Measurements from ENCODE around the gene UNC13A.
A peak's percentile ranks its signal among the peaks of the same experiment; 100 is the strongest.
"Not testable (repeated sequence)": the region's sequence is repeated elsewhere in the genome, so short reads cannot be mapped to it uniquely, and the experiment has no call there.

UNC13A gene

DNA sequence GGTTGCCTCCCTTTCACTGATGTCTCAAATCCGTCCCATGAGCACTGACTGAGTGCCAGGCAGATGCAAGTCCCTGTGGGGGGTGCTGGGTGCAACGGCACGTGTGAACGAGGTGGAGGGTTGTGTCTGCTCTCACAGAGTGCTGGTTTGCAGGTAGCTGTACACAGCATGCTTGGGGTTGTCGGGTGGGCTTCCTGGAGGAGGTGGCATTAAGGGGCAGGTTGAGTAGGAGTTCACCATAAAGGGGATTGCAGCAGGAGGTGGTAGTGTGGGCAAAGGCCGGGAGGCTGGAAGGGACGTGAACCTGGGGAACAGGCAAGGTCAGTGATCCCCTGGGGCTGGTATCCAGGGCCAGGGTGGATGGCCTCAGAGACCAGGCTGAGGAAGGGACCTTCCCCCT, 115.5 kb downstream of the UNC13A start:
- TF ChIP-seq Cebpa-rat (IDR thresholded peaks at IDR 0.05) = no peak
- no peaks in the 10 kb centered on the region for H3K9me3 ChIP-seq (replicated peaks in 1 of 11)
- H4K20me1 ChIP-seq = peaks cover 10 to 94% (median 63%) of the 10 kb centered on the region in 11 experiments; a peak in 20 of 22 replicates
- no peak overlapping the region; a peak in 1 of 22 replicates for H3K9ac ChIP-seq
- peaks cover 93 to 99% (median 97%) of the 10 kb centered on the region in 11 experiments for H3K36me3 ChIP-seq
- H3K27ac ChIP-seq = no peak overlapping the region
- H3K4me1 ChIP-seq = peaks cover 0 to 20% (median 4%) of the 10 kb centered on the region in 10 experiments; a peak in 8 of 20 replicates
- no peak overlapping the region for H3K4me2 ChIP-seq
- H3K27me3 ChIP-seq = no peaks in the 10 kb centered on the region
- H3K4me3 ChIP-seq = no peak overlapping the region

DNA sequence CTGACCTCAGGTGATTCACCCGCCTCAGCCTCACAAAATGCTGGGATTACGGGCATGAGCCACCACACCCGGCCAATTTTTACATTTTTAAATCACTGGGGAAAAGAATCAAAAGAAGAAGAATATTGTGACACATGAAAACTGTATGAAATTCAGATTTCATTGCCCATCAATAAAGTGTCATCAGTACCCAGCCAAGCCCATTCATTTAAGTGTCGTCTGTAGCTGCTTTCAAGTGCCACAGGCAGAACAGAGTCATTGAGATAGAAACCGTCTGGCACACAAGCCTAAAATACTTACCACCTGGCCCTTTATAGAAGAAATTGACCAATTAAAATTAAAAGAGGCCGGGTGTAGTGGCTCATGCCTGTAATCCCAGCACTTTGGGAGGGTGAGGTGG, 117.4 kb downstream of the UNC13A start:
- H3K4me2 ChIP-seq = no peak overlapping the region
- H3K36me3 ChIP-seq = peaks cover 96 to 100% (median 99%) of the 10 kb centered on the region in 11 experiments
- no peak overlapping the region for H3K9ac ChIP-seq
- no peaks in the 10 kb centered on the region for H3K9me3 ChIP-seq (replicated peaks in 1 of 11)
- no peaks in the 10 kb centered on the region for H3K27me3 ChIP-seq
- H4K20me1 ChIP-seq = peaks cover 9 to 96% (median 63%) of the 10 kb centered on the region in 11 experiments; a peak in 20 of 22 replicates
- peaks cover 0 to 13% (median 4%) of the 10 kb centered on the region in 10 experiments; a peak in 8 of 20 replicates for H3K4me1 ChIP-seq
- TF ChIP-seq Cebpa-rat (IDR thresholded peaks at IDR 0.05) = no peak
- no peak overlapping the region for H3K4me3 ChIP-seq
- H3K27ac ChIP-seq = no peak overlapping the region

DNA sequence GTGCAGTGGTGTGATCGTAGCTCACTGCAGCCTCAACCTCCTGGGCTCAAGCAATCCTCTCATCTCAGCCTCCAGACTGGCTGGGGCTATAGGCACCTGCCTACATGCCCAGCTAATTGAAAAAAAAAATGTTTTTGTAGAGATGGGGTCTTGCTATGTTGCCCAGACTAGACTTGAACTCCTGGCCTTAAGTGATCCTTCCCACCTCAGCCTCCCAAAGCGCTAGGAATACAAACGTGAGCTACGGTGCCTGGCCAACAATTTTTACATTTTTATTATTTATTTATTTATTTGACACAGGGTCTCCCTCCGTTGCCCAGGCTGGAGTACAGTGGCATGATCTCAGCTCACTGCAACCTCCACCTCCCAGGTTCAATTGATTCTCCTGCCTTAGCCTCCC, 117.9 kb downstream of the UNC13A start:
- H3K27ac ChIP-seq; H3K9ac ChIP-seq; H3K9me3 ChIP-seq (replicated peaks in 1 of 11); H3K27me3 ChIP-seq; H3K4me2 ChIP-seq; H3K4me3 ChIP-seq: not testable (repeated sequence)
- H3K4me1 ChIP-seq = peaks cover 0 to 13% (median 4%) of the 10 kb centered on the region in 10 experiments; a peak in 7 of 20 replicates
- H3K36me3 ChIP-seq = peaks cover 96 to 100% (median 99%) of the 10 kb centered on the region in 11 experiments
- peaks cover 9 to 96% (median 63%) of the 10 kb centered on the region in 11 experiments; a peak in 20 of 22 replicates for H4K20me1 ChIP-seq

DNA sequence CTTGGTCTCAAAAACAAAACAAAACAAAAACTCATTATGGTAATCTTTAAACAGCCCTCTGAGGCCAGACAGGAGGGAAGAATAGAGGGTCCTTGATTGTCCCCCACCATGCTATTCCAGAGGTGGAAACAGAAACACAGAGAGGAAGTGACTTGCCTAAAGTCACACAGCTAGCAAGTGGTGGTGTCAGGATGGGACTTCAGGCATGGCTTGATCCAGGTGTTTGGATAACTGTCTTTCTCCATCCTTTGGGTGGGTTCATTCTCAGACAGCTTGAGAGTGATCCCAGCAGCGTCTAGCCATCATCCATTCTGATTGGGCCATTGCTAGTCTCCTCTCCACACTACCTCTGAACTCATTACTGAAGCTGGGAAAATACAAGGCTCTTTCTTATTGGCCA, 120.2 kb downstream of the UNC13A start:
- Histone ChIP-seq H3K27ac (no peak overlapping the region), H3K9me3 (replicated peaks in 1 of 11) (no peaks in the 10 kb centered on the region), H3K36me3 (peaks cover 98 to 100% (median 100%) of the 10 kb centered on the region in 11 experiments), H3K4me2 (no peak overlapping the region), H3K4me1 (peaks cover 0 to 17% (median under 1%) of the 10 kb centered on the region in 10 experiments; a peak in 9 of 20 replicates), H3K27me3 (no peaks in the 10 kb centered on the region), H3K4me3 (no peak overlapping the region), H4K20me1 (peaks cover 4 to 83% (median 66%) of the 10 kb centered on the region in 11 experiments; a peak in 20 of 22 replicates), H3K9ac (no peak overlapping the region)
- no peak for TF ChIP-seq Cebpa-rat (IDR thresholded peaks at IDR 0.05)

DNA sequence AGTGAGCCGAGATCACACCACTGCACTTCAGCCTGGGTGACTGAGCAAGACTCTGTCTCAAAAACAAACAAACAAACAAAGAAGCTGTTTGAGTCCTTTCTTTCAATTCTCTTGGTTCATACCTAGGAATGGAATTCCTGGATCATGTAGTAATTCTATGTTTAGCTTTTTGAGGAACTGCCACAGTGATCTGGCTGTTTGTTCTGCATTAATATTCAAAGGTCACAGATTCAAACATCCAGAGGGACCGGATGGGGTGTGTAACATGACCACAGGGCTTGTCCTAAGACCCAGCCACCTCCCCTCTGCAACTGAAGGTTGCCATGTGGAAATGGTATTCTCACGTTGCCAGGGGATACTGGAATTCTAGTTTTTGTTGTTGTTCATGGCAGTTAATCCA, 122.5 kb downstream of the UNC13A start:
- Histone ChIP-seq H3K4me1 (peaks cover 22 to 40% (median 24%) of the 10 kb centered on the region in 10 experiments), H3K27me3 (no peaks in the 10 kb centered on the region), H4K20me1 (peaks cover 9 to 80% (median 56%) of the 10 kb centered on the region in 11 experiments; a peak in 19 of 22 replicates), H3K27ac (no peak overlapping the region; a peak in 1 of 22 replicates), H3K9me3 (replicated peaks in 1 of 11) (no peaks in the 10 kb centered on the region), H3K4me3 (no peak overlapping the region), H3K36me3 (peaks cover 95 to 100% (median 99%) of the 10 kb centered on the region in 11 experiments), H3K9ac (peak overlapping the region in 2 of 11 experiments; percentile 6 to 32; a peak in 3 of 22 replicates), H3K4me2 (no peak overlapping the region)
- TF ChIP-seq Cebpa-rat (IDR thresholded peaks at IDR 0.05) = no peak

DNA sequence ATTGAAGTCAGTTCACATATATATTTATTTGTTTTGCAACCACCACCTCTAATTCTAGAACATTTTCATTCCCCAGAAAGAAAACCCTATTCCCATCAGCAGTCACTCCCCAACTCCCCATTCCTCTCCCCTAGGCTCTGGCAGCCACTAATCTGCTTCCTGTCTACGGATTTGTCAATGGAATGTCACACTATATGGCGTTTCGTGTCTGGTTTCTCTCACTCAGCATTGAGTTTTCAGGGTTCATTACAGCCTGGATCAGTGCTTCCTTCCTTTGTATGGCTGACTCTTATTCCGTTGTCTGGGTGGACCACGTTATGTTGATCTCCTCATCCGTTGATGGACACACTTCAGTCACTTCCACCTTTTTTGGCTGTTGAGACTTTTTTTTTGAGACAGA, 123.4 kb downstream of the UNC13A start:
- H3K4me2 ChIP-seq = no peak overlapping the region
- peaks cover 12 to 81% (median 55%) of the 10 kb centered on the region in 11 experiments; a peak in 19 of 22 replicates for H4K20me1 ChIP-seq
- no peaks in the 10 kb centered on the region for H3K27me3 ChIP-seq

DNA sequence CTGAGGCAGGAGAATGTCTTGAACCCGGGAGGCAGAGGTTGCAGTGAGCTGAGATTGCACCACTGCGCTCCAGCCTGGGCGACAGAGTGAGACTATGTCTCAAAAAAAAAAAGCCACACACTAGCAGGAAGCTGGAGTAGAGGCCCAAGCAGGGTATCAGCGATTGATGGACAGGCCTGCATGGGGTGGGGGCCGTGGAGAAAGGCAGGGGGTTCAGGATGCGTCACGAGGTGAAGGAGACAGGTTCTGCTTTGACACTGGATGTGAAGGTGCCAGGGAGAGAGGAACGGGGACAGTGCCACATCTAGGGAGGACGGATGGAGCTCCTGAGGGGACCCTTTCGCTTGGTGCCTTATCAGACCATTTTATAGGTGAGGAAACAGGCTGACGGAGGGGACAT, 125.6 kb downstream of the UNC13A start:
- no peak for TF ChIP-seq Cebpa-rat (IDR thresholded peaks at IDR 0.05)
- H3K36me3 ChIP-seq = peaks cover 94 to 100% (median 98%) of the 10 kb centered on the region in 11 experiments
- H3K4me2 ChIP-seq = peak overlapping the region; percentile 3 to 94 (median 30); a peak in 18 of 22 replicates

More for the DNA sequence above, 123.4 kb downstream of the UNC13A start:
- Histone ChIP-seq H3K27ac (no peak overlapping the region), H3K4me3 (no peak overlapping the region), H3K4me1 (peaks cover 30 to 49% (median 32%) of the 10 kb centered on the region in 10 experiments), H3K9ac (no peak overlapping the region; a peak in 1 of 22 replicates), H3K36me3 (peaks cover 95 to 100% (median 99%) of the 10 kb centered on the region in 11 experiments), H3K9me3 (replicated peaks in 1 of 11) (no peaks in the 10 kb centered on the region)
- TF ChIP-seq Cebpa-rat (IDR thresholded peaks at IDR 0.05) = no peak

DNA sequence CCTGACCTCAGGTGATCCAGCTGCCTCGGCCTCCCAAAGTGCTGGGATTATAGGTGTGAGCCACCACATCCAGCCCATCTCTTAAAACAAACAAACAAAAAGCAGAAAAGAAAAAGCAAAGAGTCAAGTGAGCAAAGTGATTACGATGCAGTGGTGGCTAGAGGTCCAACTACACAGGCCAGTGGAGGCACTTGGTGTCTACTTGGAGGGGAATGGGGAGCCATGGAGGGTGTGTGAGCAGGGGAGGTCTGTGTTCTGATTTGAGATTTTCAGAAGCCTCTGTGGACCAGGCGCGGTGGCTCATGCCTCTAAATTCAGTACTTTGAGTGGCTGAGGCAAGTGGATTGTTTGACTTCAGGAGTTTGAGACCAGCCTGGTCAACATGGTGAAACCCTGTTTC, 126.1 kb downstream of the UNC13A start:
- no peaks in the 10 kb centered on the region for H3K27me3 ChIP-seq
- peak overlapping the region in 1 of 10 experiments; percentile 24; a peak in 2 of 20 replicates for H3K4me3 ChIP-seq
- H3K4me2 ChIP-seq = peak overlapping the region; percentile 3 to 94 (median 30); a peak in 18 of 22 replicates
- H4K20me1 ChIP-seq = peaks cover 22 to 85% (median 54%) of the 10 kb centered on the region in 11 experiments; a peak in 19 of 22 replicates
- peak overlapping the region in 10 of 11 experiments; percentile 19 to 74 (median 54); a peak in 20 of 22 replicates for H3K27ac ChIP-seq
- peaks cover 44 to 75% (median 50%) of the 10 kb centered on the region in 10 experiments for H3K4me1 ChIP-seq
- no peaks in the 10 kb centered on the region for H3K9me3 ChIP-seq (replicated peaks in 1 of 11)
- peaks cover 94 to 100% (median 98%) of the 10 kb centered on the region in 11 experiments for H3K36me3 ChIP-seq
- TF ChIP-seq Cebpa-rat (IDR thresholded peaks at IDR 0.05) = no peak
- H3K9ac ChIP-seq = peak overlapping the region; percentile 30 to 71 (median 47); a peak in 15 of 22 replicates

More for the DNA sequence above, 125.6 kb downstream of the UNC13A start:
- Histone ChIP-seq H3K27me3 (no peaks in the 10 kb centered on the region), H3K9me3 (replicated peaks in 1 of 11) (no peaks in the 10 kb centered on the region), H4K20me1 (peaks cover 20 to 85% (median 55%) of the 10 kb centered on the region in 11 experiments; a peak in 19 of 22 replicates), H3K9ac (peak overlapping the region; percentile 30 to 71 (median 47); a peak in 16 of 22 replicates), H3K4me1 (peaks cover 39 to 71% (median 45%) of the 10 kb centered on the region in 10 experiments), H3K27ac (peak overlapping the region in 10 of 11 experiments; percentile 19 to 74 (median 46); a peak in 15 of 22 replicates), H3K4me3 (no peak overlapping the region)

DNA sequence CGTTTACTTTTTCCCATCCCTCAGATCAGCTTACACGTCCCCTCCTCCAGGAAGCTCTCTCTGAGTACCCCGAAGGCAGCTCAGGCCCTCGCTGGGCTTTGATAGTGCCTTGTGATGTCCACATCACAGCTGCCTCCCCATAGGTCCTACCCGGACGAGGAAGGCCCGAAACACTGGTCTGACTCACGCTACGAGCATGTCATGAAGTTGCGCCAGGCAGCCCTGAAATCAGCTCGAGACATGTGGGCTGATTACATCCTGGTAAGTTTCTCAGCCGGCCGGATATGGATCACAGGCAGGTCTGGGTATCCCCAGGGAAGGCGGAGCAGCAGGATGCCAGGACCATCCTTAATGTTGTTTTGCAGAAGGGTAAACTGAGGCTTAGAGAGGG, 128.0 kb downstream of the UNC13A start:
- H3K36me3 ChIP-seq = peaks cover 75 to 87% (median 82%) of the 10 kb centered on the region in 11 experiments
- H3K4me2 ChIP-seq = peak overlapping the region in 7 of 11 experiments; percentile 3 to 94 (median 53); a peak in 11 of 22 replicates
- peak overlapping the region in 1 of 10 experiments; percentile 24; a peak in 1 of 20 replicates for H3K4me3 ChIP-seq
- no peaks in the 10 kb centered on the region for H3K9me3 ChIP-seq (replicated peaks in 1 of 11)
- H3K9ac ChIP-seq = peak overlapping the region; percentile 2 to 71 (median 38); a peak in 12 of 22 replicates
- peaks cover 9 to 77% (median 38%) of the 10 kb centered on the region in 11 experiments; a peak in 19 of 22 replicates for H4K20me1 ChIP-seq
- peak overlapping the region in 10 of 11 experiments; percentile 13 to 75 (median 36); a peak in 15 of 22 replicates for H3K27ac ChIP-seq
- no peaks in the 10 kb centered on the region for H3K27me3 ChIP-seq
- no peak for TF ChIP-seq Cebpa-rat (IDR thresholded peaks at IDR 0.05)
- H3K4me1 ChIP-seq = peaks cover 53 to 76% (median 60%) of the 10 kb centered on the region in 10 experiments

Data from BLaER1 treated with 17β-estradiol and CSF1 and Interleukin-3, amounts not matched to agents 10 nM and 100 nM (cell line).